ENCODE results near the gene ARHGDIB. TPM values are rescaled to one million over a fixed set of nuclear protein-coding genes. Genes with fewer than 3 reads are reported as not detected.
A peak's percentile ranks its signal among the peaks of the same experiment; 100 is the strongest.

Gene ARHGDIB
- total RNA-seq, 2 donors from 2014 or later = 402 to 450 TPM

DNA sequence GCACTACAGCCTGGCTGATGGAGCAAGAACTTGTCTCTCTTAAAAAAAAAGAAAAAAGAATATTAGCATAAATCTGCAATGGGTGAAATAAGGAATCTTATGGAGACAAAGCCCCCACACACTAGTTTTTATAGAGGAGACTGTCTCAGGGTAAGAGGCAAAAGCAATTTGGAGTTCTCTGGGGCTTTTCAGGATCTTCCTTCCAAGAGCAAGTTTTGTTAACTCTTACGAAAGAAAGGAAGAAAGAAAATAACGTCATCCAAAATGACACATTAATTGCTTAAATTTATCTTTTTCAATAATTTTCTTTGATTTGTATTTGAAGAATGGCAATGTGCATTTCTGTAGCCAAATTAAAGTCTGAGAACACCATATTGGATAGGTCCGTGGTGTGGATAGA is 15.3 kb upstream of the ARHGDIB start:
- H3K4me3 Mint-ChIP-seq = no peak overlapping the region
- no peak for ATAC-seq (replicated peaks in 1 of 2)
- no peak overlapping the region for H3K27ac Mint-ChIP-seq
- H3K9me3 Mint-ChIP-seq = no peaks in the 10 kb centered on the region
- DNase-seq = no peak
- H3K36me3 Mint-ChIP-seq (ENCODE audit: insufficient read depth in 2 of 2) = no peaks in the 10 kb centered on the region
- no peaks in the 10 kb centered on the region for H3K27me3 Mint-ChIP-seq (ENCODE audit: low read depth)
- H3K4me1 Mint-ChIP-seq (ENCODE audit: low read depth) = peaks cover 40% of the 10 kb centered on the region

DNA sequence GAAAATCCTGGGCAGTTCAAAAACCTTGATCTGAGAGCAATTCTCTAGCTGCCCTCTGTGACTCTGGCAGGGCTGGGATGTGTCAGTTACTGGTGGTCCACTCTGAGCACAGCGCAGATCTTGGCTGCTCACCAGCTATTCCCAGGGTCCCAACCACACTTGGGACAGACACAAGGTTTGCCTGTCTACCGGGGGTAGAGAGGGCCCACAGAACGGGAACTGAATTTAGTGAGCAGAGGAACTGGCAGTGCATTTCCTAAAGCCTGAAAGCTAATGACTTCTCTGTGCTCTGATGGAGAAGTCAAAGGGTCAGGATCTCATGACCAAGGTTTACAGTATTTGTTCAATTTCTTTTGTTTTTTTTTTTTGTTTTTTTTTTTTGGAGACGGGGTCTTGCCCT is 14.1 kb upstream of the ARHGDIB start:
- H3K4me1 Mint-ChIP-seq (ENCODE audit: low read depth) = peaks cover 37% of the 10 kb centered on the region
- H3K9me3 Mint-ChIP-seq = no peaks in the 10 kb centered on the region
- DNase-seq = no peak
- no peaks in the 10 kb centered on the region for H3K36me3 Mint-ChIP-seq (ENCODE audit: insufficient read depth in 2 of 2)
- no peak overlapping the region for H3K4me3 Mint-ChIP-seq
- no peak for ATAC-seq (replicated peaks in 1 of 2)
- H3K27me3 Mint-ChIP-seq (ENCODE audit: low read depth) = no peaks in the 10 kb centered on the region
- H3K27ac Mint-ChIP-seq = no peak overlapping the region

DNA sequence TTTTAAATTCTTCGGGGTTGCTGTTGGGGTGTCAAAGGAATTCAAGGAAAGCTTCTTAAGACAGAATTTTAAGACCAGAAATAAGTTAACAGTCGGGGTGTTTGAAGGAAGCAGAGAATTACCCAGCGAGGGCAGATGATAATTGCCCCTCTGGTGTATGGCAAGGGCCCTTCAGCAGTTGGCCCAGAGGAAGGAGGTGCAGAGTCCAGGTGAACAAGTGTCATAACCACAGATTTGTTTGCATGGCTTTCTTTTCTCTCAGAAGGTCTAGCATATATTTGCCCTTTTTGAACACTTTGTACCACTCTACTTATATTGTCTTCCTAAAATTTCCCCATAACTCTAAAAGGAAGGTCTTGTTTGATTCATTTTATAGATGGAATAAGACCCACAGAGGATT is 13.2 kb upstream of the ARHGDIB start:
- no peak overlapping the region for H3K27ac Mint-ChIP-seq
- ATAC-seq (replicated peaks in 1 of 2) (no peak), DNase-seq (no peak)
- H3K4me3 Mint-ChIP-seq = no peak overlapping the region
- no peaks in the 10 kb centered on the region for H3K36me3 Mint-ChIP-seq (ENCODE audit: insufficient read depth in 2 of 2)
- no peaks in the 10 kb centered on the region for H3K27me3 Mint-ChIP-seq (ENCODE audit: low read depth)
- peaks cover 37% of the 10 kb centered on the region for H3K4me1 Mint-ChIP-seq (ENCODE audit: low read depth)
- H3K9me3 Mint-ChIP-seq = no peaks in the 10 kb centered on the region

DNA sequence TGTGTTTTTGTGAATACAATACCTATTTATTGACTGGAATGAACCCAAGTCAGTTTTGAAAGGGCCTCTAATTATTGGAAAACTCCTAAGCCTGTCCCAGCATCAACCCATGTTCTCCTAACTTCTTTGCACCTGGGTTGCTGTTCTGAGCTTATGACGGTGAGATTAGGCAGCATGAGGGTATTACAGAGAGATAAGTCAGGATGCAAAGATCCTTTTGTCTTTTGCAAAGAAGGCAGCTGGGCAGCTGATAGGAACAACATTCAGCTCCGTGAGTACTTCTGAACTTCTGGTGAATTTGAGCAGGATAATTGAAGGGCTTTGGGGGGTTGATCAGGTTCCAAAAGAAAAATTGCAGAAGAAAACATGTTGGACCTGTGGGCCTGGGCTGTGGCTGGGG is 11.4 kb upstream of the ARHGDIB start, which contains the start of gene PDE6H:
TSS of gene PDE6H (plus strand) at position 227 of the 400 bp plus-strand sequence. CDS start 4,971 bp downstream, outside the sequence.
- DNase-seq (no peak), ATAC-seq (replicated peaks in 1 of 2) (no peak)
- Mint-ChIP-seq H3K27me3 (ENCODE audit: low read depth) (no peaks in the 10 kb centered on the region), H3K4me1 (ENCODE audit: low read depth) (peaks cover 35% of the 10 kb centered on the region), H3K9me3 (no peaks in the 10 kb centered on the region), H3K27ac (no peak within 1 kb of the TSS), H3K4me3 (no peak within 1 kb of the TSS), H3K36me3 (ENCODE audit: insufficient read depth in 2 of 2) (no peaks in the 10 kb centered on the region)

DNA sequence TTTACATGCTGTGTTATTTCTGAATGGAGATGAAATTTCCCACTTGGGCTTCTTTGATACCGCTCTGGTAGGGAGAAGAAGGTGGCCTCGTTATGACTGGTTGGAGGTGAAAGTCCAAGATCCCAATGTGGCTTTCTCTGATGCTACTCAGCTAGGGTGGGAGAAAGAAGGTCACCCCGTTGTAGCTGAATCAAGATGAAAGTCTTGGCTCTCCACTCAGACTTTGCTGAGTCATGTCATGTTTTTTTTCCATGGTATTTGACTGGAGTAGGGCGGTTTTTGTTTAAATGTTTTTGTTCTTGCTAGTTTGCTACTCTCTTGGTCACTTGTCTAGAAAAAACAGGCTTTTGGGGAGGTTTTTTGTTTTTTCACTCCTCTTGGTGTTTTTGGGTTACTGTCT is 9.1 kb upstream of the ARHGDIB start:
- ATAC-seq (replicated peaks in 1 of 2) = peak in 1 of 2 donors; percentile 9

DNA sequence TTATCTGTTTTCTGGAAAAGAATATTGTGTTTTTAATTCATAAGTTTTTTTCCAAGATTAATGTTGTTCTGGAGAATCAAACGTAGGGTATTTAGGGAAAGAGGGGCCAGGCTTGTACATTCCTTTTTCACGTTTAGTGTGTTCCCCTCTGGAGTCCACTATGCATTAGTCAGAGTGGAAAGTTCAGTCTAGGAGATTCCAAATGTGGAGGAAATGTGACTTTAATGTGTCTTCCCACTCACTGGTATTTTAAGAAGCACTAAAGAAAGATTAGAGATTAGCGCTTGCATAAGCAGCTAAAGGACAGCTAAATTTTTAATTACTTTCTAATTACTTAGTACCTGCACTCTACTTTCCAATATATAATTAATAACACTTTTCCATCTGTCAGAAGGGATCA is 7.1 kb upstream of the ARHGDIB start:
- no peak for ATAC-seq (replicated peaks in 1 of 2)
- Mint-ChIP-seq H3K27me3 (ENCODE audit: low read depth) (no peaks in the 10 kb centered on the region), H3K4me1 (ENCODE audit: low read depth) (peaks cover 63% of the 10 kb centered on the region), H3K36me3 (ENCODE audit: insufficient read depth in 2 of 2) (no peaks in the 10 kb centered on the region), H3K4me3 (no peak overlapping the region), H3K27ac (no peak overlapping the region), H3K9me3 (peaks cover 0 to 1% of the 10 kb centered on the region in 2 donors)
- no peak for DNase-seq

More for the DNA sequence above, 9.1 kb upstream of the ARHGDIB start:
- Mint-ChIP-seq H3K4me3 (peak overlapping the region in 1 of 2 donors; percentile 30), H3K27me3 (ENCODE audit: low read depth) (no peaks in the 10 kb centered on the region), H3K36me3 (ENCODE audit: insufficient read depth in 2 of 2) (no peaks in the 10 kb centered on the region), H3K27ac (peak overlapping the region; percentile 36), H3K9me3 (no peaks in the 10 kb centered on the region), H3K4me1 (ENCODE audit: low read depth) (peaks cover 45% of the 10 kb centered on the region)
- no peak for DNase-seq

DNA sequence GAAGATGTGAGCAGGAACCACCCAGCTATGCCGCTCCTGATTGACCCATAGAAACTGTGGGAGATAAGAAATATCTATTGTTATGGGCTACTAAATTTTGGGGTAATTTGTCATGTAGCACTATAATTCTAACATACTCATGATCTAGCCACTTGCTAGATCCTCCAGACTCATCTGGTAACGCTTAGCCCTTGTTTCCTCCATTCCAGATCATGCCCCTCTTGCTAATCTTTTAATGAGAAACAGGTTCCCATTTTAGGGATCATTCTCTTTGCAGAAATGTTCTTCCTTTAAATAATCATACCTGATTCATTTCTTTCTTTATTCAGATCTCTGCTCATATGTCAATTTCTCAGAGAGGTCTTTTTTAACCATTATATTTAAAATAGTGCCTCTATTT is 3.8 kb upstream of the ARHGDIB start:
- ATAC-seq (replicated peaks in 1 of 2) = no peak
- no peak for DNase-seq
- Mint-ChIP-seq H3K9me3 (peaks cover 0 to 1% of the 10 kb centered on the region in 2 donors), H3K4me1 (ENCODE audit: low read depth) (peaks cover 60% of the 10 kb centered on the region), H3K4me3 (peak overlapping the region in 1 of 2 donors; percentile 15), H3K27ac (peak overlapping the region; percentile 56), H3K27me3 (ENCODE audit: low read depth) (no peaks in the 10 kb centered on the region), H3K36me3 (ENCODE audit: insufficient read depth in 2 of 2) (peaks cover 2 to 3% of the 10 kb centered on the region in 2 donors)

DNA sequence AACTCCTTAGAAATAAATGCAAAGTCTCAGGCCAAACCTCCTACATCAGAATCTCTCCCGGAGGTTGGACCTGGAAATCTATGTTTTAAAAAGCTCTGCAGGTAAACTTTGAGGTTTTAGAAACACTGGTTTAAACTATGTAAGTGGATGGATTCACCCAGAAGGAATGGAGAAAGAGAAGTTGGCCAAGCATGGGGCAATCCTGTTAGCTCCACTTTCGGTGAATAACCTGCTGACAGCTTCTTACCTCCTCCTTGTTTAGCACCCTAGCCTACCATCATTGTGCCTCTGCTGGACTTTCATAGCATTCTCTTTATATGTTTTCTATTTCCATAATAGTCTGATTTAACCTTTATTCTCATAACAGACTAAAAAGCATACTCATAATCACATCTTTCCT is 3.0 kb upstream of the ARHGDIB start:
- ATAC-seq (replicated peaks in 1 of 2) (no peak), DNase-seq (no peak)
- peak overlapping the region; percentile 84 for H3K27ac Mint-ChIP-seq
- H3K4me1 Mint-ChIP-seq (ENCODE audit: low read depth) = peaks cover 61% of the 10 kb centered on the region
- H3K9me3 Mint-ChIP-seq = peaks cover 0 to 1% of the 10 kb centered on the region in 2 donors
- H3K27me3 Mint-ChIP-seq (ENCODE audit: low read depth) = no peaks in the 10 kb centered on the region
- peak overlapping the region in 1 of 2 donors; percentile 60 for H3K4me3 Mint-ChIP-seq
- H3K36me3 Mint-ChIP-seq (ENCODE audit: insufficient read depth in 2 of 2) = peaks cover 5 to 6% of the 10 kb centered on the region in 2 donors

DNA sequence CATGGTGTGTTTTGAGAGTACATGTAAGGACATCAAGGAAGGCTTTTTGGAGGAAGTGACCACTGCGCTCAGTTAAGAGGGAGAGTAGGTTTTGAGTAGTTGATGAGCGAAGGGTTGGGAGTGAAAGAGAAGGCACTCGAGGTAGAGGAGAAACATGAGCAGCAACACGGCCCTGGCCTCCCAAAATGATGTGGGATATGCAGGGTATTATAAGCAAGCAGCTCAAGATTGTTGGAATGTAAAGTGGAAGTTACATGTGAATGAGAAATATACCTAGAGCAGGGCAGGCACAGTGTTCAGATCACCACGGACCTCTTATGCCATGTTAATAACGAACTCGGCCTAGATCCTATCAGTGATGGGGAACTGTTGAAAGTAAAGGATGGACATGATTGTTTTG is 2.1 kb upstream of the ARHGDIB start:
- H3K36me3 Mint-ChIP-seq (ENCODE audit: insufficient read depth in 2 of 2) = peaks cover 5 to 11% of the 10 kb centered on the region in 2 donors
- H3K27ac Mint-ChIP-seq = peak overlapping the region; percentile 84
- ATAC-seq (replicated peaks in 1 of 2) = no peak
- peak overlapping the region; percentile 48 to 60 for H3K4me3 Mint-ChIP-seq
- H3K4me1 Mint-ChIP-seq (ENCODE audit: low read depth) = peaks cover 66% of the 10 kb centered on the region
- peaks cover 0 to 1% of the 10 kb centered on the region in 2 donors for H3K9me3 Mint-ChIP-seq
- H3K27me3 Mint-ChIP-seq (ENCODE audit: low read depth) = no peaks in the 10 kb centered on the region
- no peak for DNase-seq

DNA sequence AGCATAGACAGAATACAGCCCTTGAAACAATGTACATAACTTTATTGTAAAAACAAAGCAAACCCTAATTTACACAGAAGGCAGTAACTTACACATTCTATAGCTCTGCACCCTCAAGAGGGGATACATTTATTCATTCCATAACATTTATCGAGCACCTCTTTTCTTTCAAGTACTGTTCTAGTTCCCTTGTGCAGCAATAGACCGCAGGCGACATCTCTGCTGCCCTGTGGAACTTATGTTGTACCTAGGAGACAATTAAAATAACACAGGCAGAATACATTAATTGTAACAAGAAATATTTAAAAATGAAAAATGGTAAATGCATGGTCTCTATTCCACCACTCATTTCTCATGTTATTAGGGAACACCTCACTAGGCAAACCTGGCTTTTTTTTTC is 1.4 kb upstream of the ARHGDIB start:
- H3K27me3 Mint-ChIP-seq (ENCODE audit: low read depth) = no peaks in the 10 kb centered on the region
- DNase-seq (no peak), ATAC-seq (replicated peaks in 1 of 2) (no peak)
- H3K27ac Mint-ChIP-seq = peak overlapping the region; percentile 96
- H3K36me3 Mint-ChIP-seq (ENCODE audit: insufficient read depth in 2 of 2) = peaks cover 7 to 12% of the 10 kb centered on the region in 2 donors
- peaks cover 0 to 1% of the 10 kb centered on the region in 2 donors for H3K9me3 Mint-ChIP-seq
- H3K4me1 Mint-ChIP-seq (ENCODE audit: low read depth) = peaks cover 66% of the 10 kb centered on the region
- H3K4me3 Mint-ChIP-seq = peak overlapping the region; percentile 99 to 100

DNA sequence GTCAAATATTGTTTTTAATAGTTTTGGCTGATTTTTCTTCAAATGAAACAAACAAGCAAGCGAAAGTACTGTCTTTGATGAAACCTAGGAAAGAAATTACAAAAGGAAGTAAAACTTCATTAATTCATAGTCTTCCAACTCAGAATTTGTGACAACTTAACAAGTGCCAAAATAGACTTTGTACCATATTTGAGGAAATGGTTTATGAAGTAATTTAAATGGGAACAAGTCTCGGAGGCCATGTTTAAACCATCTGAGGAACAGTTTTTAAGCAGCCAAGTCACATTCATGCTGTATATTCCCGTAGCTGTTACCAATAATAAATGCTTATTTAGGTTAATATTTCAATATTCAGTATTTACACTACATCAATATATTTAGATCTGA is 745 bp upstream of the ARHGDIB start:
- Mint-ChIP-seq H3K4me3 (peak overlapping the region; percentile 99 to 100), H3K9me3 (peaks cover 0 to 1% of the 10 kb centered on the region in 2 donors), H3K4me1 (ENCODE audit: low read depth) (peaks cover 66% of the 10 kb centered on the region), H3K27ac (peak overlapping the region; percentile 96), H3K36me3 (ENCODE audit: insufficient read depth in 2 of 2) (peaks cover 7 to 12% of the 10 kb centered on the region in 2 donors), H3K27me3 (ENCODE audit: low read depth) (no peaks in the 10 kb centered on the region)
- ATAC-seq (replicated peaks in 1 of 2) (no peak), DNase-seq (no peak)

DNA sequence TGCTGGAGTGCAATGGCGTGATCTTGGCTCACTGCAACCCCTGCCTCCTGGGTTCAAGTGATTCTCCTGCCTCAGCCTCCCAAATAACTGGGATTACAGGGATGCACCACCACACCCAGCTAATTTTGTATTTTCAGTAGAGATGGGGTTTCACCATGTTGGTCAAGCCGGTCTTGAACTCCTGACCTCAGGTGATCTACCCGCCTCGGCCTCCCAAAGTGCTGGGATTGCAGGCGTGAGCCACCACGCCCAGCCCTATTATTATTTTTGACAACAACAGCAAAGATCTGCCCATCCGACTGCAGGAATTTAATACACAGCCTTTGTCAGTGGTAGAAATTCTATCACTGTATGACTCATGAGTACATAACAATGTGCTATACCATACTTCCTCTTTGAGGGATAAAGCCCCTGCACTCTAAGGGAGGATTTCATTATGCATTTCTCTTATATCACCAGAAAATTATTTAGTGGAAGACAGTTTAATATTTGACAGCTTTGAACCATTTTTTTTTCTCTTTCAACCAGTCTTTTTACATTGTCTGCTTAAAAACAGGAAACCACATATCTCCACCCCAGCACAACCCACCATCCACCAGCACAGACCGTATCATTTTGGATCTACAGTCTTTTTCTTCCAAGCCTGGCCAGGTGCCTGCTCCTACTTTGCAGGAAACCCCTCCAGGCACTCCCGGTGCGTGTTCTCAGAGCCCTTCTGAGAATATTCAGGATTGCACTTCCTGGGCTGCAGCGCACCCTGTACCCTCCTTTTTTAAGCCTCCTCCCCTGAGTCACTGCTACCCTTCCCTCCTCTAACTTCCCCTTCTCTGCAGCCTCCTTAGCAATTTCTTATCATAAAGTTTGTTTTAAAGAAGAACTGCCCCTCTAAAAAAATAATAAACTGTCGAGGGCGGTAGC is 594 bp downstream of the ARHGDIB start:
- peak overlapping the region; percentile 96 for H3K27ac Mint-ChIP-seq
- no peaks in the 10 kb centered on the region for H3K27me3 Mint-ChIP-seq (ENCODE audit: low read depth)
- peaks cover 7 to 12% of the 10 kb centered on the region in 2 donors for H3K36me3 Mint-ChIP-seq (ENCODE audit: insufficient read depth in 2 of 2)
- peak overlapping the region; percentile 99 to 100 for H3K4me3 Mint-ChIP-seq
- peaks cover 0 to 1% of the 10 kb centered on the region in 2 donors for H3K9me3 Mint-ChIP-seq
- ATAC-seq (replicated peaks in 1 of 2) = peak; percentile 65 to 67
- H3K4me1 Mint-ChIP-seq (ENCODE audit: low read depth) = peaks cover 78% of the 10 kb centered on the region
- DNase-seq = no peak

DNA sequence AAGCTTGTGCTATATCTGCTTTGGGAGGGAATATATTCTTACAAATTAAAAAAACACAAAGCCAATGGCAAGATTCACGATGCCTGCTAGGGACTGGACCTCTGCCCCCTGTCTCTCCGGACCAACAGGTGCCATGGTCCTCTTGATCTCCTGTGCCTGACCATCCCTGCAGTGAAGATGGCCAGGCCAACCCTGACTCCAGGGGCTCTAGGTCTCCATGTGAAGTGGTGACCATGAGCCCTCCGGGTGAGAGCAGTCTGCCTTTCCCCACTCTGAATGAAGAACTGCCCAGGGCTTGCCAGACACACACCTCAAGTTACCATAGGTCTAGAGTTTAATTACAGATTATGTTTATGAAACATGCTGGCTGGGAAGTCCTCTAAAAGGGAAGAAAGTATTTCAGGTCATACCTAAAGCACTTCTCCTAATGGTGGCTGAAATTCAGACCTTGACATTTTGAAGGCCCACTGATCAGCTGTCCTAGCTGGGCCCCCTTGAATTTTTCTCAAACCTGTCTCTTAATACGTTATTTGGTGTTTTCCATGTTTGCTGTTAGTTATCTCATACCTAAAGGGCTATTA is 1.4 kb downstream of the ARHGDIB start:
- Mint-ChIP-seq H3K36me3 (ENCODE audit: insufficient read depth in 2 of 2) (peaks cover 7 to 12% of the 10 kb centered on the region in 2 donors), H3K4me1 (ENCODE audit: low read depth) (peaks cover 70% of the 10 kb centered on the region)

More for the DNA sequence above, 1.4 kb downstream of the ARHGDIB start:
- peak overlapping the region; percentile 99 to 100 for H3K4me3 Mint-ChIP-seq
- H3K27ac Mint-ChIP-seq = peak overlapping the region; percentile 96
- no peaks in the 10 kb centered on the region for H3K27me3 Mint-ChIP-seq (ENCODE audit: low read depth)
- ATAC-seq (replicated peaks in 1 of 2) (no peak), DNase-seq (no peak)
- H3K9me3 Mint-ChIP-seq = peaks cover 0 to 1% of the 10 kb centered on the region in 2 donors

Data from activated T-cell treated with anti-CD3 and anti-CD28 coated beads, Interleukin-2, amount 50 U/mL, for 72 hours (primary cell).